Ishikawa (cell line): Measurements from ENCODE around the gene FHOD1.

ENCODE experiments used
- CEBPB ChIP-seq: IDR thresholded peaks from 2 replicates; pipeline ENCODE4 v1.6.1; 2012
- CREB1 ChIP-seq: IDR thresholded peaks from 2 replicates; pipeline ENCODE4 v1.6.1; 2012; ENCODE audit warnings: low read depth
- EP300 ChIP-seq: IDR thresholded peaks from 2 replicates; pipeline ENCODE4 v1.6.1; 2012; ENCODE audit warnings: borderline replicate concordance
- FOXM1 ChIP-seq: IDR thresholded peaks from 2 replicates; pipeline ENCODE4 v1.6.1; 2012; ENCODE audit warnings: low read depth, borderline replicate concordance
- RAD21 ChIP-seq: IDR thresholded peaks from 2 replicates; pipeline ENCODE4 v1.6.1; 2012; ENCODE audit warnings: low read depth
- TAF1 ChIP-seq: IDR thresholded peaks from 2 replicates; pipeline ENCODE4 v1.6.1; 2012; ENCODE audit warnings: low read depth, mild to moderate bottlenecking
- YY1 ChIP-seq: IDR thresholded peaks from 2 replicates; pipeline ENCODE4 v1.6.1; 2012; ENCODE audit warnings: low read depth
- ZBTB7A ChIP-seq: IDR thresholded peaks from 2 replicates; pipeline ENCODE4 v1.6.1; 2012; ENCODE audit warnings: low read depth
- TF ChIP-seq, protein P1 (sequence below): IDR thresholded peaks from 2 replicates; pipeline ENCODE4 v1.6.1; 2012
- TF ChIP-seq, protein P2 (sequence below): IDR thresholded peaks from 2 replicates; pipeline ENCODE4 v1.6.1; 2012; ENCODE audit warnings: low read depth, mild to moderate bottlenecking

DNA sequence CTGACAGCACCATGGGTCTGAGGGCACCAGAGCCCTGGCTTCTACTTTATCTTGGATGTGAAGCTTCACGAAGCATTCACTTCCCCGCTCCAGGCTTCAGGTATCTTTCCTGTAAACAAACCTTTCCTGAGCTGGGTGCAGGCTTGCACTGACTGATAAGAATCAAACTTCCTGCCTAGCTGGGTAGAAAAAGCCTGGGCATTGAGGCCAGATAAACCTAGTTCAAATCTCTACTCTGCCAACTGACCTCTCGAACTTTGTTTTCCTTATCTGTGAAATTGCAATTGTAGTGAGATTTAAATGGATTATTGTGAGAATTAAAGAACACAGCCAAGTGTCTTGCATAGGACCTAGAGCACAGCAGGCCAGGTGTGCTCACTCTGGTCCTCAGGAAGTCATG is 23.3 kb downstream of the FHOD1 start:
- TF ChIP-seq YY1 (no peak), EP300 (no peak), ZBTB7A (no peak), TAF1 (no peak), CEBPB (no peak), RAD21 (no peak), FOXM1 (no peak), CREB1 (no peak)
- TF ChIP-seq, protein P1, sequence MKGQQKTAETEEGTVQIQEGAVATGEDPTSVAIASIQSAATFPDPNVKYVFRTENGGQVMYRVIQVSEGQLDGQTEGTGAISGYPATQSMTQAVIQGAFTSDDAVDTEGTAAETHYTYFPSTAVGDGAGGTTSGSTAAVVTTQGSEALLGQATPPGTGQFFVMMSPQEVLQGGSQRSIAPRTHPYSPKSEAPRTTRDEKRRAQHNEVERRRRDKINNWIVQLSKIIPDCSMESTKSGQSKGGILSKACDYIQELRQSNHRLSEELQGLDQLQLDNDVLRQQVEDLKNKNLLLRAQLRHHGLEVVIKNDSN, result no peak
- TF ChIP-seq, protein P2, sequence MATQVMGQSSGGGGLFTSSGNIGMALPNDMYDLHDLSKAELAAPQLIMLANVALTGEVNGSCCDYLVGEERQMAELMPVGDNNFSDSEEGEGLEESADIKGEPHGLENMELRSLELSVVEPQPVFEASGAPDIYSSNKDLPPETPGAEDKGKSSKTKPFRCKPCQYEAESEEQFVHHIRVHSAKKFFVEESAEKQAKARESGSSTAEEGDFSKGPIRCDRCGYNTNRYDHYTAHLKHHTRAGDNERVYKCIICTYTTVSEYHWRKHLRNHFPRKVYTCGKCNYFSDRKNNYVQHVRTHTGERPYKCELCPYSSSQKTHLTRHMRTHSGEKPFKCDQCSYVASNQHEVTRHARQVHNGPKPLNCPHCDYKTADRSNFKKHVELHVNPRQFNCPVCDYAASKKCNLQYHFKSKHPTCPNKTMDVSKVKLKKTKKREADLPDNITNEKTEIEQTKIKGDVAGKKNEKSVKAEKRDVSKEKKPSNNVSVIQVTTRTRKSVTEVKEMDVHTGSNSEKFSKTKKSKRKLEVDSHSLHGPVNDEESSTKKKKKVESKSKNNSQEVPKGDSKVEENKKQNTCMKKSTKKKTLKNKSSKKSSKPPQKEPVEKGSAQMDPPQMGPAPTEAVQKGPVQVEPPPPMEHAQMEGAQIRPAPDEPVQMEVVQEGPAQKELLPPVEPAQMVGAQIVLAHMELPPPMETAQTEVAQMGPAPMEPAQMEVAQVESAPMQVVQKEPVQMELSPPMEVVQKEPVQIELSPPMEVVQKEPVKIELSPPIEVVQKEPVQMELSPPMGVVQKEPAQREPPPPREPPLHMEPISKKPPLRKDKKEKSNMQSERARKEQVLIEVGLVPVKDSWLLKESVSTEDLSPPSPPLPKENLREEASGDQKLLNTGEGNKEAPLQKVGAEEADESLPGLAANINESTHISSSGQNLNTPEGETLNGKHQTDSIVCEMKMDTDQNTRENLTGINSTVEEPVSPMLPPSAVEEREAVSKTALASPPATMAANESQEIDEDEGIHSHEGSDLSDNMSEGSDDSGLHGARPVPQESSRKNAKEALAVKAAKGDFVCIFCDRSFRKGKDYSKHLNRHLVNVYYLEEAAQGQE, result no peak
